ENCODE results near the gene SLC16A5. TPM values are rescaled to one million over a fixed set of nuclear protein-coding genes. Genes with fewer than 3 reads are reported as not detected.

The SLC16A5 gene
- total RNA-seq, 1 donor from 2014 or later, result 6.8 TPM

- H3K27ac Mint-ChIP-seq, result peak overlapping the region; percentile 65
- intact Hi-C loops (cut with micrococcal nuclease), result no loop called here
- H3K4me3 Mint-ChIP-seq, result no peak overlapping the region
- no peaks in the 10 kb centered on the region for H3K9me3 Mint-ChIP-seq
- no peak for DNase-seq
- peaks cover 9% of the 10 kb centered on the region for H3K4me1 Mint-ChIP-seq
- H3K36me3 Mint-ChIP-seq (ENCODE audit: low read depth), result peaks cover 44% of the 10 kb centered on the region
- no peaks in the 10 kb centered on the region for H3K27me3 Mint-ChIP-seq
Measured at GRCh38 chr17:75059369-75060345, 28.1 kb upstream of the SLC16A5 start.

- Mint-ChIP-seq H3K27me3 (no peaks in the 10 kb centered on the region), H3K4me3 (no peak overlapping the region), H3K36me3 (ENCODE audit: low read depth) (peaks cover 45% of the 10 kb centered on the region), H3K4me1 (peaks cover 16% of the 10 kb centered on the region), H3K27ac (no peak overlapping the region), H3K9me3 (no peaks in the 10 kb centered on the region)
- intact Hi-C loops (cut with micrococcal nuclease), result no loop called here
- DNase-seq, result no peak
Measured at GRCh38 chr17:75060434-75061054, 27.2 kb upstream of the SLC16A5 start.

GRCh38 chr17:75061055-75061438, 26.7 kb upstream of the SLC16A5 start:
- Mint-ChIP-seq H3K9me3 (no peaks in the 10 kb centered on the region), H3K36me3 (ENCODE audit: low read depth) (peaks cover 43% of the 10 kb centered on the region)

GRCh38 chr17:75061618-75062017, 26.1 kb upstream of the SLC16A5 start:
- Mint-ChIP-seq H3K9me3 (no peaks in the 10 kb centered on the region), H3K36me3 (ENCODE audit: low read depth) (peaks cover 38% of the 10 kb centered on the region), H3K4me1 (peaks cover 19% of the 10 kb centered on the region), H3K27me3 (no peaks in the 10 kb centered on the region), H3K27ac (no peak overlapping the region), H3K4me3 (no peak overlapping the region)
- DNase-seq, result no peak
- intact Hi-C loops (cut with micrococcal nuclease), result no loop called here

More at GRCh38 chr17:75061055-75061438, 26.7 kb upstream of the SLC16A5 start:
- Mint-ChIP-seq H3K27ac (no peak overlapping the region), H3K27me3 (no peaks in the 10 kb centered on the region), H3K4me1 (peaks cover 19% of the 10 kb centered on the region), H3K4me3 (no peak overlapping the region)
- no peak for DNase-seq
- intact Hi-C loops (cut with micrococcal nuclease), result no loop called here

- DNase-seq, result no peak
- H3K4me1 Mint-ChIP-seq, result peaks cover 25% of the 10 kb centered on the region
- H3K36me3 Mint-ChIP-seq (ENCODE audit: low read depth), result peaks cover 37% of the 10 kb centered on the region
- no peaks in the 10 kb centered on the region for H3K9me3 Mint-ChIP-seq
- no peak overlapping the region for H3K27ac Mint-ChIP-seq
- H3K27me3 Mint-ChIP-seq, result no peaks in the 10 kb centered on the region
- intact Hi-C loops (cut with micrococcal nuclease), result no loop called here
- no peak overlapping the region for H3K4me3 Mint-ChIP-seq
Measured at GRCh38 chr17:75063201-75063600, 24.6 kb upstream of the SLC16A5 start.

- Mint-ChIP-seq H3K4me3 (no peak overlapping the region), H3K27ac (no peak overlapping the region), H3K27me3 (no peaks in the 10 kb centered on the region), H3K9me3 (no peaks in the 10 kb centered on the region), H3K4me1 (peaks cover 26% of the 10 kb centered on the region), H3K36me3 (ENCODE audit: low read depth) (peaks cover 37% of the 10 kb centered on the region)
- DNase-seq, result no peak
- intact Hi-C loops (cut with micrococcal nuclease), result no loop called here
Measured at GRCh38 chr17:75063626-75064025, 24.1 kb upstream of the SLC16A5 start.

- Mint-ChIP-seq H3K9me3 (no peaks in the 10 kb centered on the region), H3K36me3 (ENCODE audit: low read depth) (peaks cover 37% of the 10 kb centered on the region), H3K27me3 (no peaks in the 10 kb centered on the region), H3K27ac (no peak overlapping the region), H3K4me1 (peaks cover 29% of the 10 kb centered on the region), H3K4me3 (no peak overlapping the region)
- no peak for DNase-seq
- intact Hi-C loops (cut with micrococcal nuclease), result no loop called here
Measured at GRCh38 chr17:75064040-75064439, 23.7 kb upstream of the SLC16A5 start.

- intact Hi-C loops (cut with micrococcal nuclease), result no loop called here
- Mint-ChIP-seq H3K9me3 (no peaks in the 10 kb centered on the region), H3K4me3 (no peak overlapping the region), H3K36me3 (ENCODE audit: low read depth) (peaks cover 37% of the 10 kb centered on the region), H3K27ac (no peak overlapping the region), H3K27me3 (no peaks in the 10 kb centered on the region), H3K4me1 (peaks cover 29% of the 10 kb centered on the region)
- no peak for DNase-seq
Measured at GRCh38 chr17:75064460-75064859, 23.3 kb upstream of the SLC16A5 start.

- no peaks in the 10 kb centered on the region for H3K9me3 Mint-ChIP-seq
- no peaks in the 10 kb centered on the region for H3K27me3 Mint-ChIP-seq
- no peak for DNase-seq
- H3K4me1 Mint-ChIP-seq, result peaks cover 28% of the 10 kb centered on the region
- no peak overlapping the region for H3K4me3 Mint-ChIP-seq
- H3K27ac Mint-ChIP-seq, result peak overlapping the region; percentile 62
- H3K36me3 Mint-ChIP-seq (ENCODE audit: low read depth), result peaks cover 33% of the 10 kb centered on the region
- intact Hi-C loops (cut with micrococcal nuclease), result loop anchor here (5.0 kb wide), 1 partner anchor 142 kb away; the partner anchor contains the start of gene NUP85
Measured at GRCh38 chr17:75064867-75065561, 22.7 kb upstream of the SLC16A5 start.

- H3K9me3 Mint-ChIP-seq, result no peaks in the 10 kb centered on the region
- peak overlapping the region; percentile 28 for H3K4me3 Mint-ChIP-seq
- peaks cover 29% of the 10 kb centered on the region for H3K36me3 Mint-ChIP-seq (ENCODE audit: low read depth)
- peak; percentile 65 for DNase-seq
- intact Hi-C loops (cut with micrococcal nuclease), result loop anchor here (5.0 kb wide), 1 partner anchor 142 kb away; the partner anchor contains the start of gene NUP85
- H3K27ac Mint-ChIP-seq, result peak overlapping the region; percentile 62
- peaks cover 28% of the 10 kb centered on the region for H3K4me1 Mint-ChIP-seq
- no peaks in the 10 kb centered on the region for H3K27me3 Mint-ChIP-seq
Measured at GRCh38 chr17:75065562-75066151, 22.1 kb upstream of the SLC16A5 start.

GRCh38 chr17:75067856-75068255, 19.9 kb upstream of the SLC16A5 start:
- Mint-ChIP-seq H3K9me3 (no peaks in the 10 kb centered on the region), H3K27me3 (no peaks in the 10 kb centered on the region), H3K27ac (peak overlapping the region; percentile 90), H3K36me3 (ENCODE audit: low read depth) (peaks cover 18% of the 10 kb centered on the region), H3K4me1 (peaks cover 28% of the 10 kb centered on the region), H3K4me3 (peak overlapping the region; percentile 63)
- intact Hi-C loops (cut with micrococcal nuclease), result loop anchor here (5.0 kb wide), 1 partner anchor 139 kb away; the partner anchor contains the start of gene NUP85
- peak; percentile 82 for DNase-seq

GRCh38 chr17:75068750-75069149, 19.0 kb upstream of the SLC16A5 start:
- DNase-seq, result no peak
- H3K36me3 Mint-ChIP-seq (ENCODE audit: low read depth), result peaks cover 10% of the 10 kb centered on the region
- peaks cover 28% of the 10 kb centered on the region for H3K4me1 Mint-ChIP-seq
- intact Hi-C loops (cut with micrococcal nuclease), result loop anchor here (5.0 kb wide), 1 partner anchor 139 kb away; the partner anchor contains the start of gene NUP85
- peak overlapping the region; percentile 58 for H3K27ac Mint-ChIP-seq
- no peak overlapping the region for H3K4me3 Mint-ChIP-seq
- no peaks in the 10 kb centered on the region for H3K9me3 Mint-ChIP-seq
- no peaks in the 10 kb centered on the region for H3K27me3 Mint-ChIP-seq

- Mint-ChIP-seq H3K27me3 (no peaks in the 10 kb centered on the region), H3K9me3 (no peaks in the 10 kb centered on the region), H3K36me3 (ENCODE audit: low read depth) (peaks cover under 1% of the 10 kb centered on the region), H3K27ac (no peak overlapping the region), H3K4me1 (peaks cover 28% of the 10 kb centered on the region), H3K4me3 (no peak overlapping the region)
- intact Hi-C loops (cut with micrococcal nuclease), result loop anchor here (5.0 kb wide), 1 partner anchor 138 kb away; the partner anchor contains the start of gene NUP85
- DNase-seq, result no peak
Measured at GRCh38 chr17:75069783-75070182, 18.0 kb upstream of the SLC16A5 start.
